BE2C (cell line): ENCODE data around the gene KLK3.
A peak's percentile ranks its signal among the peaks of the same experiment; 100 is the strongest.

ENCODE experiments used
- DNase-seq: peaks from one replicate; pipeline ENCODE4 v3.0.0-alpha.2; 2020
- H3K27me3 ChIP-seq: fragments of 250-450 bp; sonication (Bioruptor Pico); 2 replicates; pipeline ENCODE4 v1.5.1; 2020; ENCODE audit warnings: mild to moderate bottlenecking
- H3K36me3 ChIP-seq: fragments of 250-450 bp; sonication (Bioruptor Pico); 2 replicates; pipeline ENCODE4 v1.5.1; 2020; ENCODE audit warnings: mild to moderate bottlenecking
- H3K4me1 ChIP-seq: fragments of 250-450 bp; sonication (Bioruptor Pico); 2 replicates; pipeline ENCODE4 v1.5.1; 2020
- H3K4me3 ChIP-seq: 2 replicates; pipeline ENCODE4 v1.5.1; 2011; ENCODE audit warnings: low read depth, low read length
- H3K9me3 ChIP-seq: fragments of 250-450 bp; sonication (Bioruptor Pico); 2 replicates; pipeline ENCODE4 v1.5.1; 2020
- TF ChIP-seq, protein P1 (sequence below): IDR thresholded peaks from 2 replicates; pipeline ENCODE4 v1.5.1; 2012; ENCODE audit warnings: mild to moderate bottlenecking, low read depth, low read length

The KLK3 gene

DNA sequence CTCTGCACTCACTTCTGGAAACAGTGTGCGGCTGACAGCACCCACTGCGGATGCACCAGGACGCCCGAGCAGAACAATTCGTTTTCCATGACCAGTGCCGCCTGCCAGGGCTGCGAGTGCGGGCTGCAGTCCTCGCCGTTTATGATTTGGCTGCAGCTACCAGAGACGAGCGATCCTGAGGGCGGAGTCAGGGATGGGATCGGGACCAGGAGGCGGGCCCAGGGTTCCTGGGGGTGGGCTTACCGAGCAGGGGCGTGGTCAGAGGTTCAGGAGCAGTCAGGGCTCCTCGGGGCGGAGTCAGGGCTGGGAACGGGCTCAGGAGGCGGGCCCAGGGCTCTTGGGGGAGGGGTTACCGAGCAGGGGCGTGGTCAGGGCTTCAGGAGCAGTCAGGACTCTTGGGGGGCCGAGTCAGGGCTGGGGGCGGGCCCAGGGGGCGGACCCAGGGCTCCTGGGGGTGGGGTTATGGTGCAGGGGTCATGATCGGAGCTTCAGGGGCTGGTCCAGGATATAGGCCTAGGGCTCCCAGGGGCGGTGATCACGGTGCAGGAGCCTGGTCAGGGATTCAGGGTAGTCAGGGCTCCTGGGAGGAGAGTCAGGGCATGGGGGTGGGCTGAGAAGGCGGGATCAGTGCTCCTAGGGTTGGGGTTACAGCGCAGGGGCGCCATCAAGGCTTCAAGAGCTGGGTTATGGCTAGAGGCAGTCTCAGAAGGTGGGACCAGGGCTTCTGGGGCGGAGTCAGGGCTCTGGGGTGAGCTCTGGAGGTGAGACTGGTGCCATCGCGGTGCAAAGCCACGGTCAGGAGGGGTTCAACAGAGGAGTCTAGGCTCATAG is 54.7 kb downstream of the KLK3 start:
- Histone ChIP-seq H3K4me1 (no peaks in the 10 kb centered on the region), H3K9me3 (no peaks in the 10 kb centered on the region), H3K27me3 (peaks cover 20% of the 10 kb centered on the region), H3K36me3 (no peaks in the 10 kb centered on the region), H3K4me3 (peak overlapping the region; percentile 32)
- TF ChIP-seq, protein P1, sequence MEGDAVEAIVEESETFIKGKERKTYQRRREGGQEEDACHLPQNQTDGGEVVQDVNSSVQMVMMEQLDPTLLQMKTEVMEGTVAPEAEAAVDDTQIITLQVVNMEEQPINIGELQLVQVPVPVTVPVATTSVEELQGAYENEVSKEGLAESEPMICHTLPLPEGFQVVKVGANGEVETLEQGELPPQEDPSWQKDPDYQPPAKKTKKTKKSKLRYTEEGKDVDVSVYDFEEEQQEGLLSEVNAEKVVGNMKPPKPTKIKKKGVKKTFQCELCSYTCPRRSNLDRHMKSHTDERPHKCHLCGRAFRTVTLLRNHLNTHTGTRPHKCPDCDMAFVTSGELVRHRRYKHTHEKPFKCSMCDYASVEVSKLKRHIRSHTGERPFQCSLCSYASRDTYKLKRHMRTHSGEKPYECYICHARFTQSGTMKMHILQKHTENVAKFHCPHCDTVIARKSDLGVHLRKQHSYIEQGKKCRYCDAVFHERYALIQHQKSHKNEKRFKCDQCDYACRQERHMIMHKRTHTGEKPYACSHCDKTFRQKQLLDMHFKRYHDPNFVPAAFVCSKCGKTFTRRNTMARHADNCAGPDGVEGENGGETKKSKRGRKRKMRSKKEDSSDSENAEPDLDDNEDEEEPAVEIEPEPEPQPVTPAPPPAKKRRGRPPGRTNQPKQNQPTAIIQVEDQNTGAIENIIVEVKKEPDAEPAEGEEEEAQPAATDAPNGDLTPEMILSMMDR: no peak
- peak; percentile 98 for DNase-seq
